Gastroesophageal sphincter (tissue), 2 donors: Measurements from ENCODE around the gene TSC22D3.

Experiments used
- EP300 ChIP-seq: sonication (generic); formaldehyde crosslinking; IDR thresholded peaks from one replicate; pipeline ENCODE4 v1.6.1; 2017; ENCODE audit warnings: antibody characterized with exemption, mild to moderate bottlenecking
- POLR2AphosphoS5 ChIP-seq: sonication (generic); formaldehyde crosslinking; IDR thresholded peaks from one replicate; pipeline ENCODE4 v1.6.1; 2017; ENCODE audit warnings: antibody characterized with exemption

DNA sequence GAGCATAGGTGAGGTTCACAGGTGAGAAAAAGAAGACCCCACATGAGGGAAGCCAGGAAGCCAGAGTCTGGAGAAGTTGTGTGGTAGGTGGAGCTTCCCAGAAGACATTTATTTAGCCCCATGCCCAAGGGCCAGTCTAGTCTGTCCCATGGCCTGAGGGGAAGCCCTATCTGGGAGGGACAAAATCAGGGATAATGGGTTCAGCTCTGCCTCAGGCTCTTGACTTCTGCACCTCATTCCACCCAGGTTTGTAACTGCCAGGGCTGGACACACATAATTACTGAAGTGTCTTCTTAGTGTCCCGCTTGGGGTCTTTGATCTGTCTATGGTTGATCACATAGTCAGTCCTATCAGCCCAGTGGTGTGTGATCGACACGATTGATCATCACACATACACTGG lies 36.0 kb downstream of the TSC22D3 start:
- TF ChIP-seq POLR2AphosphoS5 (no peak), EP300 (no peak)
